ENCODE data around the gene TSPAN31. TPM values are rescaled to one million over a fixed set of nuclear protein-coding genes. Genes with fewer than 3 reads are reported as not detected.

TSPAN31 gene
- total and polyA plus RNA-seq, 9 of the 15 experiments (the other 6 are each of a cell fraction or from before 2014, with no cell fraction given) = 11.3 to 26.4 (median 14.3) TPM

GRCh38 chr12:57751788-57752667, 7.2 kb downstream of the TSPAN31 start, which contains the start of gene CDK4 (continued):
- TF ChIP-seq ATF6 (CRISPR knock-in tag; IDR thresholded peaks at IDR 0.05) (peak; percentile 92), ZNF740 (CRISPR knock-in tag; IDR thresholded peaks at IDR 0.05) (peak; percentile 94), ZNF740 (tag; IDR thresholded peaks at IDR 0.05) (peak in 1 of 2 experiments; percentile 97; a peak in 2 of 4 replicates), JUN (IDR thresholded peaks at IDR 0.05; ENCODE audit: borderline replicate concordance, low read depth, low read length) (peak; percentile 88), JUN (CRISPR knock-in tag; IDR thresholded peaks at IDR 0.05; ENCODE audit: borderline replicate concordance) (peak; percentile 82; the same call in 1 of the 2 replicates), NONO (IDR thresholded peaks at IDR 0.05; ENCODE audit: low read depth in 2 of 2, low read length in 1 of 2) (no peak), MAZ (CRISPR knock-in tag; conservative IDR thresholded peaks at IDR 0.05 in 1 of 2, IDR thresholded peaks at IDR 0.05 in 1 of 2) (peak; percentile 96 to 98), TSHZ1 (CRISPR knock-in tag; IDR thresholded peaks at IDR 0.05) (no peak), HMGN3 (IDR thresholded peaks at IDR 0.05; ENCODE audit: borderline replicate concordance, extremely low read depth, insufficient read length, low read depth, low read length) (peak; percentile 93), LCOR (CRISPR knock-in tag; IDR thresholded peaks at IDR 0.05) (peak; percentile 93), HBP1 (CRISPR knock-in tag; IDR thresholded peaks at IDR 0.05) (no peak), GATAD2B (IDR thresholded peaks at IDR 0.05; ENCODE audit: borderline replicate concordance) (no peak; the same call in 1 of the 2 replicates), GTF2B (IDR thresholded peaks at IDR 0.05; ENCODE audit: extremely low read depth, insufficient read length) (no peak), RBM22 (IDR thresholded peaks at IDR 0.05; ENCODE audit: low read depth, low read length, poor library complexity, severe bottlenecking) (peak; percentile 55)

All from K562 (cell line).